ENCODE data around the gene KCNMA1.

The KCNMA1 gene

GRCh38 chr10:77105761-77106221, 531.8 kb downstream of the KCNMA1 start:
- H3K9me3 Mint-ChIP-seq, result no peaks in the 10 kb centered on the region
- H3K4me1 Mint-ChIP-seq (ENCODE audit: low read depth), result no peaks in the 10 kb centered on the region
- no peaks in the 10 kb centered on the region for H3K27me3 Mint-ChIP-seq
- H3K4me3 Mint-ChIP-seq, result no peak overlapping the region
- H3K36me3 Mint-ChIP-seq (ENCODE audit: low read depth), result no peaks in the 10 kb centered on the region
- no peak overlapping the region for H3K27ac Mint-ChIP-seq

- Mint-ChIP-seq H3K9me3 (no peaks in the 10 kb centered on the region), H3K36me3 (ENCODE audit: low read depth) (no peaks in the 10 kb centered on the region), H3K27ac (no peak overlapping the region), H3K4me3 (no peak overlapping the region), H3K4me1 (ENCODE audit: low read depth) (no peaks in the 10 kb centered on the region), H3K27me3 (no peaks in the 10 kb centered on the region)
These were observed 533.1 kb downstream of the KCNMA1 start for GRCh38 chr10:77104459-77104980.

GRCh38 chr10:77103213-77103612, 534.4 kb downstream of the KCNMA1 start:
- no peaks in the 10 kb centered on the region for H3K4me1 Mint-ChIP-seq (ENCODE audit: low read depth)
- H3K9me3 Mint-ChIP-seq, result no peaks in the 10 kb centered on the region
- no peaks in the 10 kb centered on the region for H3K36me3 Mint-ChIP-seq (ENCODE audit: low read depth)
- H3K4me3 Mint-ChIP-seq, result no peak overlapping the region
- H3K27me3 Mint-ChIP-seq, result peaks cover 5% of the 10 kb centered on the region
- H3K27ac Mint-ChIP-seq, result no peak overlapping the region

- Mint-ChIP-seq H3K27ac (no peak overlapping the region), H3K36me3 (ENCODE audit: low read depth) (no peaks in the 10 kb centered on the region), H3K4me3 (no peak overlapping the region), H3K4me1 (ENCODE audit: low read depth) (no peaks in the 10 kb centered on the region), H3K9me3 (no peaks in the 10 kb centered on the region), H3K27me3 (peaks cover 5% of the 10 kb centered on the region)
These were observed 536.3 kb downstream of the KCNMA1 start for GRCh38 chr10:77101341-77101740.

- Mint-ChIP-seq H3K4me1 (ENCODE audit: low read depth) (no peaks in the 10 kb centered on the region), H3K36me3 (ENCODE audit: low read depth) (no peaks in the 10 kb centered on the region), H3K4me3 (no peak overlapping the region), H3K27me3 (peaks cover 5% of the 10 kb centered on the region), H3K9me3 (no peaks in the 10 kb centered on the region), H3K27ac (no peak overlapping the region)
These were observed 538.5 kb downstream of the KCNMA1 start for GRCh38 chr10:77099136-77099535.

- H3K4me3 Mint-ChIP-seq, result no peak overlapping the region
- no peak overlapping the region for H3K27ac Mint-ChIP-seq
- no peaks in the 10 kb centered on the region for H3K4me1 Mint-ChIP-seq (ENCODE audit: low read depth)
- no peaks in the 10 kb centered on the region for H3K36me3 Mint-ChIP-seq (ENCODE audit: low read depth)
- peaks cover 5% of the 10 kb centered on the region for H3K27me3 Mint-ChIP-seq
- H3K9me3 Mint-ChIP-seq, result no peaks in the 10 kb centered on the region
These were observed 540.0 kb downstream of the KCNMA1 start for GRCh38 chr10:77097625-77098024.

- Mint-ChIP-seq H3K27ac (no peak overlapping the region), H3K4me1 (ENCODE audit: low read depth) (no peaks in the 10 kb centered on the region), H3K9me3 (no peaks in the 10 kb centered on the region), H3K27me3 (peaks cover 3% of the 10 kb centered on the region), H3K4me3 (no peak overlapping the region), H3K36me3 (ENCODE audit: low read depth) (no peaks in the 10 kb centered on the region)
These were observed 544.5 kb downstream of the KCNMA1 start for GRCh38 chr10:77093126-77093525.

GRCh38 chr10:77091597-77092165, 545.9 kb downstream of the KCNMA1 start:
- H3K4me1 Mint-ChIP-seq (ENCODE audit: low read depth), result no peaks in the 10 kb centered on the region
- no peak overlapping the region for H3K27ac Mint-ChIP-seq
- no peaks in the 10 kb centered on the region for H3K36me3 Mint-ChIP-seq (ENCODE audit: low read depth)
- H3K27me3 Mint-ChIP-seq, result peaks cover 3% of the 10 kb centered on the region
- H3K4me3 Mint-ChIP-seq, result no peak overlapping the region
- no peaks in the 10 kb centered on the region for H3K9me3 Mint-ChIP-seq

GRCh38 chr10:77090381-77091356, 546.9 kb downstream of the KCNMA1 start:
- Mint-ChIP-seq H3K4me3 (no peak overlapping the region), H3K4me1 (ENCODE audit: low read depth) (no peaks in the 10 kb centered on the region), H3K36me3 (ENCODE audit: low read depth) (no peaks in the 10 kb centered on the region), H3K9me3 (no peaks in the 10 kb centered on the region), H3K27me3 (peaks cover 3% of the 10 kb centered on the region), H3K27ac (no peak overlapping the region)

GRCh38 chr10:77087366-77087765, 550.2 kb downstream of the KCNMA1 start:
- Mint-ChIP-seq H3K9me3 (no peaks in the 10 kb centered on the region), H3K27ac (no peak overlapping the region), H3K4me3 (no peak overlapping the region), H3K27me3 (peaks cover 3% of the 10 kb centered on the region), H3K36me3 (ENCODE audit: low read depth) (no peaks in the 10 kb centered on the region), H3K4me1 (ENCODE audit: low read depth) (no peaks in the 10 kb centered on the region)

GRCh38 chr10:77086081-77086480, 551.5 kb downstream of the KCNMA1 start:
- Mint-ChIP-seq H3K4me1 (ENCODE audit: low read depth) (no peaks in the 10 kb centered on the region), H3K36me3 (ENCODE audit: low read depth) (no peaks in the 10 kb centered on the region), H3K4me3 (no peak overlapping the region), H3K27me3 (peaks cover 3% of the 10 kb centered on the region), H3K27ac (no peak overlapping the region), H3K9me3 (no peaks in the 10 kb centered on the region)

- no peak overlapping the region for H3K4me3 Mint-ChIP-seq
- peaks cover 3% of the 10 kb centered on the region for H3K27me3 Mint-ChIP-seq
- no peaks in the 10 kb centered on the region for H3K9me3 Mint-ChIP-seq
- H3K36me3 Mint-ChIP-seq (ENCODE audit: low read depth), result no peaks in the 10 kb centered on the region
- no peak overlapping the region for H3K27ac Mint-ChIP-seq
- no peaks in the 10 kb centered on the region for H3K4me1 Mint-ChIP-seq (ENCODE audit: low read depth)
These were observed 552.3 kb downstream of the KCNMA1 start for GRCh38 chr10:77085344-77085743.

- Mint-ChIP-seq H3K4me1 (ENCODE audit: low read depth) (no peaks in the 10 kb centered on the region), H3K9me3 (no peaks in the 10 kb centered on the region), H3K27me3 (peaks cover 3% of the 10 kb centered on the region), H3K4me3 (no peak overlapping the region), H3K36me3 (ENCODE audit: low read depth) (no peaks in the 10 kb centered on the region), H3K27ac (no peak overlapping the region)
These were observed 553.0 kb downstream of the KCNMA1 start for GRCh38 chr10:77084431-77085144.

- no peak overlapping the region for H3K4me3 Mint-ChIP-seq
- H3K9me3 Mint-ChIP-seq, result no peaks in the 10 kb centered on the region
- H3K27me3 Mint-ChIP-seq, result no peaks in the 10 kb centered on the region
- no peak overlapping the region for H3K27ac Mint-ChIP-seq
- no peaks in the 10 kb centered on the region for H3K36me3 Mint-ChIP-seq (ENCODE audit: low read depth)
- no peaks in the 10 kb centered on the region for H3K4me1 Mint-ChIP-seq (ENCODE audit: low read depth)
These were observed 554.9 kb downstream of the KCNMA1 start for GRCh38 chr10:77082601-77083252.
